HG03521 (cell line): Measurements from ENCODE around the gene POU2F3.

ENCODE experiments used
- ATAC-seq: cut with Tn5 transposase; IDR thresholded peaks from one replicate; pipeline ENCODE4 v1.9.1; 2021; ENCODE audit warnings: mild to moderate bottlenecking, moderate library complexity; ENCODE audit not compliant: unreplicated experiment

The POU2F3 gene

DNA sequence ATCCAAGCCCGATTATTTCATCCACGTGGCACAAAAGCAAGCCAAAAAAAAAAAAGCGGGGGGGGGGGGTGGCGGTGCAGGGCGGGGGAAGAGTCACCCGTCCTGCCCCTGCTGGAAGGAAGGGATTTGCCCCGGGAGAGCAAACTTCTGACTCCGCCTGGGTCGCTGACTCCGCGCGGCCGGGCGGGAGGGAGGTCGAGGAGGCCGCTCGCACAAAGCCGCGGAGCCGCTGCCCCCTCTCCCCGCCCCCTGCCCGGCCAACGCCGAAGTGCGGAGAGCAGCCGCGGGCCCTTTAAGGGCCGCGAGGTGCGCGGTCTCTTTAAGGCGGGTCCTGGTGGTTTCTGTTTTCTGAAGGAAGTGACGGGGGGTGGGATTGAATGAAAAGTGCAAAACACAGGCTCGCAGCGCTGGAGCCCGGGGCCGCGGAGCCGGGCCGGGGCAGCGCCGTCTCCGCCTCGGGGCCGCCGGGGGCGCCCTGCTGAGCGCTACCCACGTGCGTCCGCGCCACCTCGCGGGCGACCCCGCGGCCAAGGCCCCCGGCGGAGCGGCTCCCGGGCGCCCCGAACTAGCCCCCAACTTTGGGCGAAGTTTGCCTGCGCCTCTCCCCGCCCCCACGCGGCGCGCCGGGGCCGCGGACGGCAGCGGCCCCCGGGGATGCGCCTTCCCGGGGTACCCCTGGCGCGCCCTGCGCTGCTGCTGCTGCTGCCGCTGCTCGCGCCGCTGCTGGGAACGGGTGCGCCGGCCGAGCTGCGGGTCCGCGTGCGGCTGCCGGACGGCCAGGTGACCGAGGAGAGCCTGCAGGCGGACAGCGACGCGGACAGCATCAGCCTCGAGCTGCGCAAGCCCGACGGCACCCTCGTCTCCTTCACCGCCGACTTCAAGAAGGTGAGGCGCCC is 29.1 kb upstream of the POU2F3 start, which contains the start of gene OAF:
TSS of gene OAF (plus strand) at position 407 of the 896 bp plus-strand sequence. CDS start at position 655, 248 bp downstream.
- peak; percentile 85 for ATAC-seq

DNA sequence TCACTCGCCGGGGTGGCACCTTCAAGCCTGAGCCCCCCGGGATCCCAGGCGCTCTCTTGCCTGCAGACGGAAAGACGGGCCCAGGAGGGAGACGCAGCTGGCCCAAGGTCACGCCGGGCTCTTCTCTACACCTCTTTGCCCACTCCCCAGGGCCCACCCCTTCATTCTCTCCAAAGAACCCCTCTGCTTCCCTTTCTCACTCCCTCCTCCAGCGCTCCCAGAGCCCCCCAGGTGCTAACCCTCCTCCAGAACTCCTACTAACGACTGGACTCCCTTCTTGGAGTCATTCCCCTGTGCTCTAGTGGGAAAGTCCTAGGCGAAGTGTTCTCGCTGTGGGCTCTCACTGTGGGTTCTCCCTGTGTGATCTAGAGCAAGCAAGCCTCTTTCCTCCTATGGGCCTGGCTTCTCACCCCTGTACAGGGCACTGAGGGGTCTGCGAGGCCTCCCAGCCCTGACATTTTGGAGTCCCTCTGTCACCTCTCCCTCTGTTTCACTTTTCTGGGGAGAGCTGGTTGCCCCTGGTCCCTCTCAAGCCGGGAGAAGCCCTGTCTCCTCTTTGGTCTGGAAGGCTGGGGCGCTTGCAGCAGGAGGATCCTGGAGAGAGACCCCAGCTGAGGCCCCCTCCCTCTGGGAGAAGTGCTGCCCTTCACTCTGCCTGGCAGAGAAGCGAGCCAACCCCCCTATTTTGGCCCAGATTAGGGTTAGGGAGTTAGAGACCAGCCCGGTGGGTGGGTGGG is 28.2 kb upstream of the POU2F3 start:
- ATAC-seq, result no peak

DNA sequence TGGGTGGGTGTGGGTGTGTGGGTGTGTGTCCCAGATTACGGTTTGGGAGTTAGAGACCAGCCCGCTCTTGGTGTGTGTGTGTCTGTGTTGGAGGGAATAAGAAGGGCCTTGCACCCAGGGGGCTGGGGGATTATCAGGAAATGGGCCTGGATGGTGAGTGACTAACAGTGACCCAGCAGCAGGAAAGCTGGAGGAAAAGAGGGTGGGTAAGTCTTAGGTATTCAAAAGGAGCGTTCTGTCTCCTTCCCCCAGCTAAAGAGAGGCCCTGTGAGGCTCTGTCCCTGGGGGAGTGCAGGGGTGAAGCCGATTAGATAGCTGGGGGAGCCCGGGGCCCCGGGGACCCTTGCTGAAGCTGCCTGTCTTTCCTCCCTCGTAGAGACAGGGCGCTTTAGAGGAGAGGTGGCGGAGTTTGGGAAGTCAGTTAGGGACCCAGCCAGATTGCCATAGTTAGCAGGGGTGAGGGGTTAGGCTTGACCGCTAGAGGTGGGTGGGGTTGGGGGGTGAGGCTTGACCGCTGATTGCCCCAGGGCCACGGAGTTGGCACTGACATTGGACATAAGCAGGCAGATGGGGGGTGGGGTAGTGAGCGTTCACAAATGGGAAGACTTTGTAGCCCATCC is 27.6 kb upstream of the POU2F3 start:
- no peak for ATAC-seq

DNA sequence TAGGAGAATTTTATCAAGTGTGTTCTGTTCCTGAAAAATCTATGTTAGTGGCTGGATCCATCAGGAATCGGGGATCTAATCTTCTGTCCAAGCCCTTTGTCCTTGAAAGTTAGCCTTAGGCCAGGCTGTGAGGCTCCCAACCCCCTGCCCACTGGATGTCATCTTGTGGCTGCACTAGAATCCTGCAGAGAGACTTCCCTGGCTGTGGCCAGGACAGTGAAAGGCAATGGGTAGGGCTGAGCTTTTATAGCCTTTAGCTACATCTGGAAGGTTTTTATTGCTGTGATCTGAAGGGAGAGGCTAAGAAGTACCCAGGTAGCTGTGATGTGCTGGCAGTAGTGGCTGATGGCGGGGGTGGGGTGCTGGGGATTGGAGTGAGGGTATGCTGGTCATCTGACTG is 27.0 kb upstream of the POU2F3 start:
- no peak for ATAC-seq

DNA sequence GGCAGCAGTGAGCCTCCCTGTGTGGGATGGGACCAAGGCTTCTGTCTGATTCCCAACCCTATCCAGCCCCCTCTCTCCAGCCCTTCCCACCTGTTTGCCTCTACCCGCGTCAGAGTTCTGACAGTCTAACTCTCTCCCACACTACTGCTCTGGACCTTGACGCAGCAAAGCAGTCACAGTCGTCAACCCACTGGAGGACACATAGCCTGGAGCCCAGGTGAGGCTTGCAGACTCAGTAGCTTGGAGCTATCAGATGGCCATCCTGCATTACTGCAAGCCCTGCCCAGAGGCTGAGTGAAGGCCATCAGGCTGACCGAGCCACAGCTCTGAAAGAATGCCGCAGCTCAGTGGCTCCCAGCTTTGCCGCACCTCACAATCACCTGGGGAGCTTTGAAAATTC is 25.4 kb upstream of the POU2F3 start:
- no peak for ATAC-seq

DNA sequence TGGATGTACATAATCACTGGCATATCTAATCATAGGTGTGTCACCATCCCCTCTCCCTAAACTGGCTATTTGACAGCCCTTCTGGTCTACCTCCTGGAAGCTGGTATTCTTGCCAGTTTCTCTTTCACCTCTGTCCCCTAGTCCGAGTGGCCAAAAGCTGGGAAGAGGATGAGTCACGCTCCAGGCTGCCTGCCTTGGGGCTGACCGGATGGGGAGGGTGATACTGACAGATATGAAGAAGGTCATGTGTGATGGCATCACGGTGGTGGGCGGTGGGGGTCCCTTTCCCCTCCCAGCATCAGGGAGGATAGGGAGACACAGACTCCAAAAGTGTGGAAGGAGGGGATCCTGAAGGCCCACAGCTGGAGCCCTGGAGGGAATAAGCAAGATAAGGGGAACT is 24.3 kb upstream of the POU2F3 start:
- no peak for ATAC-seq

DNA sequence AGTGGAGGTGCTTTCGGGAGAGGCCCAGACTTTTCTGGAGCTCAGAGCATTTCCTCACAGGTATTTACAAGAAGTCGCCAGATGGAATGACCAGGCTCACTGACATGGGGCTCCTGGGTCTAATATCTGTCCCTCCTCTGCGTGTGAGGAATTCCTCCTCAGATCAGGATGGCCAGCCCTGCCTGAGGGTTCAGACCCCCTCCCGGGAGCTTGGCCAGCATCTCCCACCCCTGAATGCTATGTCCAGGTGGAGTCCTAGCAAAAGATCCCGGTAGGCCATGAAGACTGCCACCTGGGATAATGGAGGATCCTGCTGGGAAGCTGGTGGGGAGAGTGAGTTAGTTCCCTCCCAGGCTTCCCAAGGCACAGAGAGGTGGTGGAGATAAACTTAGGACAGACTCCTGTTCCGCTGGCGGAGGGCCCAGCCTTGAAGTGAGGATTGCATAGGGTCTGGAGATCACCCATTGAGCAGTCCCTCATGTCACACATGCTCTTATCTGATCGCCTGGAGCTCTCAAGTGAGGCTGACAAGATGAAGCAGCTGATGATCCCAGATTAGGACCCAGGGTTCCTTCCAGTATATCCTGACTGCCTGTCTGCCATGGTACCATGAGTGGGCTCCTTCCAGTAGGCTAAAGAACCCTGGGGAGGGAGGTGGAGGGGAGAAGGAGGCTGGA is 23.4 kb upstream of the POU2F3 start:
- ATAC-seq, result no peak

DNA sequence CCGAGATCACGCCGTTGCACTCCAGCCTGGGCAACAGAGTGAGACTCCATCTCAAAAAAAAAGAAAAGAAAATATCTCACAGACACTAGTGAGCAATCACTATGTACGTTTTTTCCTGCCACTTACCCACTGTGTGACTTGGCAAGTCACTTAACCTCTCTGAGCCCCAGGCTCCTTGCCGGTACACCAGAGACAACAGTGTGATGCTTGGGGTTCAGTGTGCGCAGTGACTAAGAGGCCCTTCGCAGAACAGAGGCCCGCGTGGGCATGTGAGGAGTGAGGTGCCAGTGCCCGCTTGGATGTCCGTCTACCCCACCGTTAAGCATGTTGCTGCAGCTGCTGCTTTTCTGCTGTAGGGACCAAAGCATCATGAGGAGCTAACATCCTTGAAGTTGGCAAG is 22.4 kb upstream of the POU2F3 start:
- ATAC-seq, result no peak

DNA sequence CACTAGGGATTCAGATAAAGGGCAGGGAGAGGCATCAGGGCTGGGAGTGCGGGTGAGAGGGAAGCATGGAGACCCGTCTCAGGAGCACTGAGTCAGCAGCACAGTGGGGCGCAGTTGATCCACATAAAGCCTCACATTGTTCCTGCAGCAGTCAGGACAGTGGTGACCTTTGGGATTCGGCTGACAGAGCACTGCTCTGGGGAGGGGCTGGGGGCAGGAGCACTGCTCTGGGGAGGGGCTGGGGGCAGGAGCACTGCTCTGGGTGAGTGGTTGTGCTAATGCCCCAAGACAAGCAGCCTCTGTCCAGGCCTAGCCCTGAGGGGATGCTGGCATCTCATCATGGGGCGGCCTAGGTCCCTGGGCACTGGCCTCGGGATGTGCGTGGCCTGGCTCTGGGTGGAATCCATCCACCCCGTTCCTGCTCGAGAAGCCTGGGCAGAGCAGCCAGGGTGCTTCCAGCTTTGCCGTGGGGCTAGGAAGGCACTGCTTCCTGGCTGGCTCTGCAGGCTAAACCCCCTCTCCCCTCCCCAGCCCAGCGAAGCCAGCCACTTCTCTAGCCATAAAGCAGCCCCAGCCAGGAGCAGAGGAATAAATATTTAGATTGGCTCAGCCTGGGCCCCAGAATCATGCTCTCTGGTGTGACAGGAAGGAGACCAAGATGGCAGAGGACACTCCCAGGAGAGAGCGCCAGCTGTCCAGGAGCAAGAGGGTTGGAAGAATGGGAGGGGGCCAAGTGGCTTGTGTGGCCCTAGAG is 21.8 kb upstream of the POU2F3 start:
- no peak for ATAC-seq

DNA sequence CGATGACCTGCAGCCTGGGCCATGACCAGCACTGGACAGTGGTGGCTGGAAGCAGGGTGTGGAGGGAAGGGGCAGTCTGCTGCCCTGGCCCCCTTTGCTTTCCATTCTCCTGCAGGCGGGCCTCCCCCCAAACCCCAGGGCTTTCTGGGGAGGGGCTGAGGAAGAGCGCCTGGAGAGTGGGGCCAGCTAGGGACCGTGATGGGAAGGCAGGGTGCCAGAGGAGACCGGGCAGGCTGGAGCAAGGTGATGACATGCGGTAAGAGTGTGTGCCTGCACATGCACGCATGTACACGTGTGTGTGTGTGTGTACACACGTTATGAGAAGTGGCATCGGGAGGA is 21.3 kb upstream of the POU2F3 start:
- ATAC-seq, result no peak

DNA sequence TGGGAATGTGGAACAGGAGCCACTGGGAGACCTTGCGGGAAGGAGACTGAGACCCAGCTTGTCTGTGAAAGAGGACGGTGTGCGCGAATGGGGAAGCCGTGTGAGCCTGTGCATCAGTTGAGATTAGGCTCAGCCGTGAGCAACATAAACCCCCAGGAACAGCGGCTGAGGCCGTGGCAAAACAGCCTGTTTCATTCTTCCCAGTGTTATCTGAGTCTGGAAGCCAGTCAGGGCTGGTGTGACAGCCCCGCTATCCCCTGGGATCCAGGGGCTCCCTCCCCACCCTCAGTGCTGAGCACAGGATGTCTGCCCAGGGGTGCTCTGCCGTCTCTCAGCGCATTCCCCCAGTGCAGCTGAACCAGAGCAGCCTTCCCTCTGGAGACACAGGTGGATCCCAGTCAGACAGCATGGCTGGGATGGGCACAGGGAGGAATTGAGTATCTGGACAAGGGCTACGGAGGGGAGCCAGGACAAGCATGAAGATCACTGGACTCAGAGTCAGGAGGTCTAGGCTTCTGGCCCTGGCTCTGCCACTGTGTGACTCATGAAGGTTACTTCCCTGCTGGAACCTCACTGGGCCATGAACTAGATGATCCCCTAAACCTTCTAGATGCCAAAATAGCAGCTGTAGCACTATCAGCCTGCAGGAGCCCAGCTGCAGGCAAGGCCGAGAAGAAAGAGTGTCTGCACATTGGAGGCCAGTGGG is 20.6 kb upstream of the POU2F3 start:
- ATAC-seq, result no peak

DNA sequence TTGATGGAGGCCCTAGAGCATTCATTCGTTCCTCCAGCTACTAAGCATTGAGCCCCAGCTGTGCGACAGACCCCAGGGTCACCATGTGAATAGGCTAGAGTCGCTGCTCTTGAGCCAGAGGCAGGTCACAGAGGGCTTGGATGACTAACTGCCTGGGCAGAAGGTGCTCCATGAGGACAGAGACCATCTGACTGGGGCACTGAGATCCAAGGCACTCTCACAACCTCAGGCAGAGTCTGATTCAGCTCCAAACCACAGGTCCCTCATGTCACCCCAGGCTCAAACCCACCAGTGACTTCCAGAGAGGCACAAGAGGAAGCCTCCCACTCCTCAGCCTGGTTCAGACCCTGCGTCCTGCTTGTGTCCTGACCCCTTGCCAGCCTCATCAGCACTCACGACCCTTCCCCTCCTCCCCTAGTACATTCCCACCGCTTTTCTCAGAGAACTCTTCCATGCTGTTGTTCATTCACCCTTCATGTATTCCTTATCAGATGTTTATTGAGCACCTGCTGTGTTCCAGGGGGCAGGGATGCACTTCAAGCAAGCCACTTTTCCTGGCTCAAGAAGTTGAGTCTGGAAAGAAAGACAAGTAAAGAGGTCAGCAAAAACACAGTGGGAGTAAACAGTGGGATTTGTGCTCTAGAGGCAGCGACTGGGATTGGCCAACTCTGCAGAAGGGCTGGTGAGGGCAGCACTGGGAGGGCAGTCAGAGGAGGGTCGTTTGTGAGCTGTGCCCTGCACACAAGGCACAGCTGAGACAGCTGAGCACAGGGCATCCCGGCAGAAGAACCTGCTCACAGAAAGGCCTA is 19.8 kb upstream of the POU2F3 start:
- ATAC-seq, result no peak

DNA sequence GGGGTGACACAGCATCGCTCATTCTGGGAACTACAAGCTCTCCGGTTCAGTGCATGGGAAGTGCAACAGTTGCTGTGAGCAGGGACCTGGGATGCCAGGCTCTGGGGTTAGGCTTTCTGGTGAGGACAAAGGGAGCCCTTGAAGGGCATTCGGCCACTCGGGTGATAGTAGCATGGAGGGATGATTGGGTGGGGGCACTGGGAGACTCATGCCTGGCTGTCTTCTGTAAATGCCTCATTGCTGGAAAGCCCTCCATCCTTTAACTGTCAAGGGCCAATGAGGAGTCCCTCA is 19.2 kb upstream of the POU2F3 start:
- no peak for ATAC-seq

DNA sequence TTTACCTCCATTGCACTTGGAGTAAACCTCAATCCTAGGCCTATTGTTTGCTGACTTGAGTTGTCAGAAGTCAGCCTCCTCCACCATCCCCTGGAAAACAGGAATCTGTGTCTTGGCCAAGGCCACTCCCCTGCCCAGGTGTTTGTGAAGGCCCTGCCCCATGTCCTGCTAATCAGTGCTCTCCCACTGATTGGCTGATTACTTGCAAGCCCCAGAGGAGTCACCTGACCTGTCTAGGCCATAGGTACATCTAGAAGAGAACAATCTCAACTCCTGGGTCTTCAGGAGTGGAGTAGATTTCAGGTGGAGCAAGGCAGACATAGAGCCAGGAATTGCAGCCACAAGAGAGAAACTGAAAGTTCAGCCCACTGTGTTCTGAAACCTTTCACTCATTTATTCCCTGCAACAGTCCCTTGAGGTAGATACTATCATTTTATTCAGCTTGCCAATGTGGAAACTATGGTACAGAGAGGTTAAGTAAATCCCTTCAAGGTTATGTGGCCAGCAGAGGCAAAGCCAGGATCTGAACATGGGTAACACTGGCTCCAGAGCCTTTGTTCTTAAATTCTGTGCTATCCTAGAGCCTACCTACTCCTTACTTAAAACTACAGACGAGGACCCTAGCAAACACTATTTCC is 18.7 kb upstream of the POU2F3 start:
- ATAC-seq, result no peak

DNA sequence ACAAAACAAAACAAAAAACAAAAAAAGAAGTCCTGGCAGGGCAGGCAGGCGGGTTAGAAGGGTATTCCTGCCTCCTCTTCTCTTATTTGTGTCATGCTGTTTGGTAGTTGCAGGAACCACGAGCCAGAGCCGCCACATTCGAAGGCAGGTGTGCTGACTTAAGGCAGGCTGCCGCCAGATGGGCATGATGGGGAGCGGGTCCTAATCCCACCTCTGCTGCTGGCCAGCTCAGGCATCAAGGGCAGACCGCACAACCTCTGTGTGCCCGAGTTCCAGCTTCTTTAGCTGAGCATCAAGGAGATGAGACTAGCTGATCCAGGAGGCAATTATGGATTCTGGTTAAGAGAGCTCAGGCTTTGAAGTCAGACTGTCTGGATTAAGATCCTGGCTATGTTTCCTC is 17.0 kb upstream of the POU2F3 start:
- no peak for ATAC-seq

DNA sequence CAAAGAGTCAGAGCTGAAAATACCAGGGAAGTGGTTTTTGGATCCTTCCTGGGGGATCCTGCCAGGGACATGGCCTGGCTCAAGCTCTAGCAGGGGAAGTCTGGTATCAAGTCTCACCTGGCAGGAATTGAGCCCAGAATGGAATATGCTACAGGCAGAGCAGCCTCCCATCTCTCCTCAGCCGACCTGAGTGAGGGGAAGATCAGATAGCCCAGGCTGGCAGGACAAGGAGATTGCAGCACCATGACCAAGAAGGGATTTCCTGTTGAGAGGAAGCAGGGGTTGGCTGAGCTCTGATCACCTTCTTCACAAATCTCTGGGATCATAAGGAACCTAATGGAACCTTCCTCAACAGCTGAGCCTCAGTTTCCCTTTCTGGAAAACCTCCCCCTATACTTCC is 16.1 kb upstream of the POU2F3 start:
- no peak for ATAC-seq

DNA sequence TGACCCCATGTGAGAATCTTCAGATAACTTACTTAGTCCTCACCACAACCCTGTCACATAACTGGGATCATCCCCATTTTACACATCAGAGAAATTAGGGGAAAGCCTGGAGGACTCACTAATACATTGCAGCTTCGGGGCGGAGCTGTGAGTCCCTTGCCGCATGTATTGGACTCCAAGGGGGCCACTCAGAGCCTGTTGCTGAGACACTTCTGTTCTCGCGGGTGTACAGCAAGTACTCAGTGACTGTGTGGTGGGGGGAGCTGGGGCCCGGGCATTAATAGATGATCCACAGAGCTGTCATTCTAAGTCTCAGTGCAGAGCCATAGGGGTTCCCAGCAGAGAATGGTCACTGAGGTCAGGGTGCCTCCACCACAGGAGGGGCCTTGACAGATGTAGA is 15.6 kb upstream of the POU2F3 start:
- ATAC-seq, result no peak

DNA sequence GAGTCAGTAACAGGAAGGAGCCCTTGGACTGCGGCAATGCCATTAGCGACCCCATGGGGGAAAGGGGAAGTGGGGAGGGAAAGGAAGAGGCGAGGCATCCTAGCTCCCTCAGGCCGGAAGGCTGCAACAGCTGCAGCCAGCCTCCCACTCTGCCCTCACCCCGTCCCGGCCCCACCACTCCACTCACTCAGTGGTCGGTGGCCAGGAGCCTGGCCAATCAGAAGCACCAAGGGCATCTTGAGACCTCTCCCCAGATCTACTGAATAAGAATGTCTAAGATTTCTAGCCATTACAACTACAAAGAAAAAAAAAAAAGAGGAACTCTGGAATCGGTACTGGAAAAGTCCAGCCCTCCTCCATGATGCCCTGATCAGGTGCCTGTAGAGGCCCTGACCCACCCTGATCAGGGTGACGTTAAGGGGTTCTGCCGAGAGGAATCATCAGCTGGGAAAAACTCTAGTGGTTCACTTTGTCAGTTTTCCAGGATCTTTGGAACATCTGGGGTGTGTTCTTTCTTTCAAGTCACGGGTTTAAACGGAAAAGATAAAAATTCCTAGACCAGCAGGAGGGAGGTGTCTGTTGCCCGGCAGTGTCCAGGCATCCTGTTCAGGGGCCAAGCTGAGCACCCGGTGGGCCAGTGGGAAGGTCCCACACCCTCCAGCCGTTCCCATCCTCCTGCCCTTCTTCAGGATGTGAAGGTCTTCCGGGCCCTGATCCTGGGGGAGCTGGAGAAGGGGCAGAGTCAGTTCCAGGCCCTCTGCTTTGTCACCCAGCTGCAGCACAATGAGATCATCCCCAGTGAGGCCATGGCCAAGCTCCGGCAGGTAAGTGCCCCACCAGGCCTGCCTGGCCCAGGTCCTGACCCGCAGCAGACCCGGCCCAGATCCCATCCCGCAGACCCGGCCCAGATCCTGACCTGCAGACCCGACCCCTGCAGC is 14.7 kb upstream of the POU2F3 start:
- no peak for ATAC-seq
